HEK293T (cell line): ENCODE measurements around the gene ZNF860.
A peak's percentile ranks its signal among the peaks of the same experiment; 100 is the strongest.

ENCODE experiments used
- CTCF ChIA-PET: fragments of 350-600 bp; formaldehyde crosslinking; extraction: SDS; loops from one replicate; lab custom pipeline; 2021; ENCODE audit warnings: antibody characterized with exemption, inconsistent platforms; lab: Yijun Ruan, JAX
- POLR2A ChIA-PET: fragments of 350-600 bp; formaldehyde crosslinking; extraction: SDS; loops from one replicate; lab custom pipeline; 2020; ENCODE audit warnings: antibody characterized with exemption, inconsistent platforms; lab: Yijun Ruan, JAX
- DNase-seq: peaks from one replicate; pipeline ENCODE4 v3.0.0; 2012; ENCODE audit warnings: mixed read lengths; ENCODE audit errors: extremely low spot score
- ARNT ChIP-seq: fragments of 450-650 bp; IDR thresholded peaks from 2 replicates; pipeline ENCODE4 v1.6.1; 2017; ENCODE audit warnings: mild to moderate bottlenecking
- BHLHE40 ChIP-seq: fragments of 450-650 bp; IDR thresholded peaks from 2 replicates; pipeline ENCODE4 v1.6.1; 2016; ENCODE audit warnings: mild to moderate bottlenecking, moderate library complexity, borderline replicate concordance
- CTBP1 ChIP-seq: fragments of 450-650 bp; IDR thresholded peaks from 2 replicates; pipeline ENCODE4 v1.6.1; 2016; ENCODE audit warnings: borderline replicate concordance
- ELF4 ChIP-seq: fragments of 450-650 bp; IDR thresholded peaks from 2 replicates; pipeline ENCODE4 v1.6.1; 2017; ENCODE audit warnings: antibody characterized with exemption
- FOXA1 ChIP-seq: fragments of 450-650 bp; IDR thresholded peaks from 2 replicates; pipeline ENCODE4 v1.6.1; 2016; ENCODE audit warnings: mild to moderate bottlenecking
- FOXK2 ChIP-seq: fragments of 450-650 bp; IDR thresholded peaks from 2 replicates; pipeline ENCODE4 v1.6.1; 2016; ENCODE audit warnings: mild to moderate bottlenecking
- FOXM1 ChIP-seq: fragments of 450-650 bp; IDR thresholded peaks from 2 replicates; pipeline ENCODE4 v1.6.1; 2017; ENCODE audit warnings: mild to moderate bottlenecking, borderline replicate concordance
- HDGF ChIP-seq: fragments of 450-650 bp; IDR thresholded peaks from 2 replicates; pipeline ENCODE4 v1.6.1; 2017; ENCODE audit warnings: antibody characterized with exemption, borderline replicate concordance
- L3MBTL2 ChIP-seq: fragments of 450-650 bp; conservative IDR thresholded peaks from 2 replicates; pipeline ENCODE4 v1.6.1; 2016; ENCODE audit warnings: mild to moderate bottlenecking
- LEF1 ChIP-seq: fragments of 450-650 bp; IDR thresholded peaks from 2 replicates; pipeline ENCODE4 v1.6.1; 2017; ENCODE audit warnings: mild to moderate bottlenecking, borderline replicate concordance
- NFRKB ChIP-seq: fragments of 450-650 bp; IDR thresholded peaks from 2 replicates; pipeline ENCODE4 v1.6.1; 2016; ENCODE audit warnings: mild to moderate bottlenecking, moderate library complexity
- PKNOX1 ChIP-seq: fragments of 450-650 bp; IDR thresholded peaks from 2 replicates; pipeline ENCODE4 v1.6.1; 2016
- SP1 ChIP-seq: fragments of 450-650 bp; IDR thresholded peaks from 2 replicates; pipeline ENCODE4 v1.6.1; 2017
- SUZ12 ChIP-seq: fragments of 450-650 bp; IDR thresholded peaks from 2 replicates; pipeline ENCODE4 v1.6.1; 2016; ENCODE audit warnings: mild to moderate bottlenecking
- TARDBP ChIP-seq: fragments of 450-650 bp; IDR thresholded peaks from 2 replicates; pipeline ENCODE4 v1.6.1; 2016
- ZNF384 ChIP-seq: fragments of 450-650 bp; IDR thresholded peaks from 2 replicates; pipeline ENCODE4 v1.6.1; 2016

Gene ZNF860

GRCh38 chr3:32017286-32017685, 35.7 kb downstream of the ZNF860 start:
- CTCF ChIA-PET: no interaction called here
- TF ChIP-seq TARDBP (no peak), ELF4 (no peak), PKNOX1 (no peak), FOXM1 (no peak), NFRKB (no peak), HDGF (no peak), ZNF384 (no peak), CTBP1 (no peak), FOXK2 (no peak), SUZ12 (no peak), LEF1 (no peak), BHLHE40 (no peak), FOXA1 (no peak), ARNT (no peak), SP1 (no peak), L3MBTL2 (no peak)
- no peak for DNase-seq
- POLR2A ChIA-PET: no interaction called here

- DNase-seq: peak; percentile 60
- ChIA-PET CTCF (interaction anchor here (0.5 to 2.3 kb wide), 8 partner anchors 16 to 198 kb away, joined by 3 to 7 read pairs (median 4); no protein-coding TSS in a partner anchor), POLR2A (interaction anchor here (0.7 kb wide), 1 partner anchor 10 kb away, joined by 3 read pairs; no protein-coding TSS in a partner anchor)
- no peak for TF ChIP-seq NFRKB
- no peak for TF ChIP-seq BHLHE40
- no peak for TF ChIP-seq FOXA1
- no peak for TF ChIP-seq FOXM1
- no peak for TF ChIP-seq ZNF384
- TF ChIP-seq ARNT: no peak
- no peak for TF ChIP-seq LEF1
- TF ChIP-seq CTBP1: no peak
- no peak for TF ChIP-seq TARDBP
- no peak for TF ChIP-seq SP1
- TF ChIP-seq L3MBTL2: no peak
- TF ChIP-seq FOXK2: no peak
These were observed 37.4 kb downstream of the ZNF860 start for GRCh38 chr3:32018757-32019564.

GRCh38 chr3:32021155-32021554, 39.6 kb downstream of the ZNF860 start:
- TF ChIP-seq FOXA1 (no peak), BHLHE40 (no peak), ELF4 (no peak), ARNT (no peak), TARDBP (no peak), LEF1 (no peak), L3MBTL2 (no peak), PKNOX1 (no peak), HDGF (no peak), ZNF384 (no peak), FOXK2 (no peak), SP1 (no peak), CTBP1 (no peak), SUZ12 (no peak), NFRKB (no peak), FOXM1 (no peak)
- DNase-seq: no peak
- POLR2A ChIA-PET: no interaction called here
- CTCF ChIA-PET: no interaction called here

- DNase-seq: no peak
- ChIA-PET CTCF (interaction anchor here (0.7 kb wide), 1 partner anchor 19 kb away, joined by 6 read pairs; no protein-coding TSS in a partner anchor), POLR2A (no interaction called here)
- TF ChIP-seq HDGF (no peak), SP1 (no peak)
These were observed 40.2 kb downstream of the ZNF860 start for GRCh38 chr3:32021748-32022147.

- POLR2A ChIA-PET: no interaction called here
- TF ChIP-seq CTBP1: no peak
- no peak for TF ChIP-seq FOXA1
- no peak for TF ChIP-seq FOXK2
- TF ChIP-seq ELF4: no peak
- TF ChIP-seq PKNOX1: no peak
- TF ChIP-seq SUZ12: no peak
- no peak for TF ChIP-seq TARDBP
- no peak for TF ChIP-seq ZNF384
- DNase-seq: no peak
- CTCF ChIA-PET: no interaction called here
These were observed 41.4 kb downstream of the ZNF860 start for GRCh38 chr3:32022947-32023346.

GRCh38 chr3:32026593-32026992, 45.0 kb downstream of the ZNF860 start:
- ChIA-PET POLR2A (no interaction called here), CTCF (no interaction called here)
- DNase-seq: no peak
- TF ChIP-seq ZNF384 (no peak), BHLHE40 (no peak), SP1 (no peak), SUZ12 (no peak), FOXA1 (no peak), LEF1 (no peak), ELF4 (no peak), FOXM1 (no peak), PKNOX1 (no peak), L3MBTL2 (no peak), FOXK2 (no peak), TARDBP (no peak), CTBP1 (no peak), NFRKB (no peak), HDGF (no peak)
